Cardiac septum (tissue), 1 donor: Measurements from ENCODE around the gene CACNA2D4. TPM values are rescaled to one million over a fixed set of nuclear protein-coding genes. Genes with fewer than 3 reads are reported as not detected.

ENCODE experiments used
- DNase-seq: peaks from one replicate; pipeline ENCODE4 v3.0.0-alpha.2; 2020; ENCODE audit warnings: low spot score
- intact Hi-C: fragments of 100-400 bp; cut with DNase I; formaldehyde crosslinking; loops from one replicate; pipeline ENCODE4 v1.14.0; 2022
- total RNA-seq: library from RNA; stranded (reverse); fragmentation: NEBNext Ultra II Directional; extraction: Animal tissue kit (Norgen Biotek cat#: 25700); gene quantifications from one replicate; pipeline ENCODE4 v1.2.1, GENCODE V29; 2021
- donor health status: DM: no; HTN: no; CAD: no.

Gene CACNA2D4
- total RNA-seq, 1 donor from 2014 or later, result 0.89 TPM

DNA sequence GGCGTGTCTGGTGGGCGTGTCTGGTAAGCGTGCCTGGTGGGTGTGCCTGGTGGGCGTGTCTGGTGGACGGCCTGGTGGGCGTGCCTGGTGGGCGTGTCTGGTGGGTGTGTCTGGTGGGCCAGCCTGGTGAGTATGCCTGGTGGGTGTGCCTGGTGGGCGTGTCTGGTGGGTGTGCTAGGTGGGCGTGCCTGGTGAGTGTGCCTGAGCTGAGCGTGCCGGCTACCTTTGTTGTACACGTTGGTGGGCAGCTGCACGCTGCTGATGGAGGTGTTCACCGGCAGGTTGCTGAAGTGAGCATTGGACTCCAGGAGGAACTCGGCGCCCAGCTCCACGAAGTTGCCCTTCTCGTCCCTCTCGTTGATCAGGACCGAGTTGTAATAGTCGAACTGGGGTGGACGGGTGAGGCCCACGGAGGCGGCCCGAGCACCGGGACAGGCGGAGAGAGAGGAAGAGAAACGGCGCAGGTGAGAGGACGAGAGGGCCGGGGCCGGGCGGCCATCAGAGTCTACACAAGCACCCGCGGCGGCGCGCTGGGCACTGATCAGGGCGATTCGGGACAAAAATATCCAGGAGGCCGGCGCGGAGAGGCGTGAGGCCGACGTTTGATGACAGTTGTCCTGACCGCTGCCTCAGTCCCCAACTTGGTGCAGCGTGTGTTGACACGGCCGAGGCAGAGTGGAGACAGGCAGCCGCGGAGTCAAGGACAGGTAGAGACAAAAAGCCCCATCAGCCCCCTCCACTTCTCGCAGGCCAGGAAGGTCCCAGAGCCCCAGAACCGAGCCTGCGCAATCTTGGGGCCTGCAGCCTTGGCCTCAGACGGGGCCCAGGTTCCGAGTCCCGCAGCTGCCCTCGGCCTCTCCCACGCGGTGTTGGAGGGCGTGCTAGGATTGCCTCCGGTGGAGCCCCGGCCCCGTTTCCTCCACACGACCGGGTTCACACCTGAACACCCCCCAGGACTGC lies 10.5 kb downstream of the CACNA2D4 start:
- intact Hi-C loops, result no loop called here
- DNase-seq, result peak; percentile 67

GRCh38 chr12:1906579-1906978 lies 11.9 kb downstream of the CACNA2D4 start:
- DNase-seq, result no peak
- intact Hi-C loops, result no loop called here

DNA sequence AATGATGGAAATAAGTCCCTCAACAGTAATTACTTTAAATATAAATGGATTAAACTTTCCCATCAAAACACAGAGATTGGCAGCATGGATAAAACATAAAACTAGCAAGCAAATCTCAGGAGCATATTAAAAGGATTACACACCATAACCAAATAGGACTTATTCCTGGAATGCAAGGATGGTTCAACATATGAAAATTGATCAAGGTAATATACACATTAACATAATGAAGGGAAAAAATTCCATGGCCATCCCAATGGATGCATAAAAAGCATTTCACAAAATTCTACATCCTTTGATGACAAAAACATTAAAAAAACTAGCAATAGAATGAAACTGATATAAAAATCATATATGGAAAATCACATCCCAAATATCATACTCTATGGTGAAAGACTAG lies 13.6 kb downstream of the CACNA2D4 start:
- intact Hi-C loops, result no loop called here
- no peak for DNase-seq

- intact Hi-C loops, result no loop called here
- no peak for DNase-seq
These were observed 21.5 kb downstream of the CACNA2D4 start for GRCh38 chr12:1896964-1897363.

GRCh38 chr12:1890810-1891209 lies 27.6 kb downstream of the CACNA2D4 start:
- no peak for DNase-seq
- intact Hi-C loops, result no loop called here

DNA sequence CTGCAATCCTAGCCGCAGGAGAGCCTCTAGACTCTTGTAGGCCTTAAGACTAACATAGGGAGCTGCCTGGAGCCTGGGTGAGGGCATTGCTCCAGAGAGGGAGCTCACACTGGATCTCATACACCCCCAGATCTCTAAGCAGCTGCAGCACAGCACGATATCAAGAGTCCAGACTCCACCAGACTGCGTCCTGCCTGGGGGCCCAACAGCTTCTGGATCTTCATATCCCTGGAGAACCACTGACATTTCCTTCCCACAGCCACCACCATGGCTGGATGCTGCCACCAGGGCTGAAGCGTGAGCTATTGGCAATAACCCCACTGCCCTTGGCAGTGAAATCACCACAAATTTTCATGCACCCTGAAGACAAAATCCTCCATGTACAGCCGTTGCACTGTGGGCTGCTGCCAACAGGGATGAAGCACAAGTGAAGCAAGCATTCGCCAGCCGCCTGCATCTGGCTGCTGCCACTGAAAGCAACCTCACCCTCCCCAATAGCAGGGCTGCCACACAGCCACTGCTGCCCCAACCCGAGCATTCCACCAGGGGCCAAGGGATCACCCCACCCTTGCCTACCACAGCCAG lies 28.2 kb downstream of the CACNA2D4 start:
- intact Hi-C loops, result no loop called here
- no peak for DNase-seq

GRCh38 chr12:1888923-1889322 lies 29.5 kb downstream of the CACNA2D4 start:
- no peak for DNase-seq
- intact Hi-C loops, result no loop called here

- DNase-seq, result no peak
- intact Hi-C loops, result no loop called here
These were observed 31.9 kb downstream of the CACNA2D4 start for GRCh38 chr12:1886396-1887008.

DNA sequence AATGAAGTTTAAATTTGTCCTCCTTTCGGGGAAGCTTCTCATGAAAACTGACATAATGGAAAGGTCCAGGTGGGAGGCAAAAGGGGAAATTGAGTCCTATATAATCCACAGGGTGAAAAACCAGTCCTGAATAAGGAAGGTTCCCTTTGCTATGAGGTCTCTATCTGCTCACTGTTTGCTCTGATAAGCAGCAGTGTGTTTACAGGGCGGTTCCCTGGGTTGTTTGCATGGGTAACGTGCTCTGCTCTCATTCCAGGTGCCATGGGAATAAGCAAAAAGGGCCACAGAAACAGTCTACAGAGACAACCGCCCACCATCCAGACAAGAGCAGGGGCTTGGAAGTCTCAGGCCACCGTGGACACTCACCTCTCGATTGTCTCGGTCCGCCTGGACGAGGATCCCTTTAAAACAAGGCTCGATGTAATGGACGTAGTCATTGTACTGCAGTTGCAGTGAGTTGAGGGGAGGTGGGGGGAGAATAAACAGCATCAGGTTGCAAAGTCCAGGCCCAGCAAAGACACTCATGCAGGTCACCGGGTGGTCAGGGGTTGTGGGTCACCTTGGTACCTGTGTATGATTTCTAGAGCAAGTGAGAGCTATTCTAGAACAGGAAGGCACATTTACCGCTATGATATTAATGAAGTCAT lies 32.7 kb downstream of the CACNA2D4 start:
- intact Hi-C loops, result no loop called here
- no peak for DNase-seq

- intact Hi-C loops, result no loop called here
- DNase-seq, result no peak
These were observed 33.3 kb downstream of the CACNA2D4 start for GRCh38 chr12:1885082-1885596.

- intact Hi-C loops, result no loop called here
- DNase-seq, result no peak
These were observed 33.8 kb downstream of the CACNA2D4 start for GRCh38 chr12:1884651-1885050.

- no peak for DNase-seq
- intact Hi-C loops, result no loop called here
These were observed 34.9 kb downstream of the CACNA2D4 start for GRCh38 chr12:1883513-1883912.

DNA sequence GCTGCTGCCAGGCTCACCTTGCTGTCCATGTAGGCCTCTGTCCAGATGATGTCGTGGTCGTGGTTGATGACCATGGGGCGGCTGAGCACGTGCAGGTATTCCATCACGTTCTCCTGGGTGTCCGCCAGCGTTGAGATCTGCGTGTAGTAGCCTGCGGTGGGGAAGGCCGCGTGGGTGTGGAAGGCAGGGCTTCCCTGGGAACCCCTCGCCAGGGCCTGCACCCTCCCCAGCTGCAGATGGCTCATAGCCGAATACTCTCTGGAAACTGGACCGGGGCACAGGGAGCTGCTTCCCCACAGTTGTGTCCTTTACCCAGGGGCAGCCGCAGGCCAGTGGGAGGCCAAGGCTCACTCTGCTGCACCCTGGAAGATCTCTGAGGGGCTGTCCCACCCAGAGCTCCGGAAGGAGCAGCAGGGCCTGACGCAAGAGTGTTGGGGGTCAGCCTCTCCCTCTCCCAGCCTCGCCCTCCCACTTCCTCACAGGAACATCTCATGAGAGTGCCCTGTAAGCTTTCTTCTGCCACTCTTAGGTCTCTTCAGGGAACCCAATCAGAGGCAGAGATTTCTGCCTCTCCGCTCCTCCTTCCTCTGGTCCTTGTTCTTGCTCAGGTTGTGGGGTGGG lies 35.5 kb downstream of the CACNA2D4 start:
- intact Hi-C loops, result no loop called here
- DNase-seq, result no peak

DNA sequence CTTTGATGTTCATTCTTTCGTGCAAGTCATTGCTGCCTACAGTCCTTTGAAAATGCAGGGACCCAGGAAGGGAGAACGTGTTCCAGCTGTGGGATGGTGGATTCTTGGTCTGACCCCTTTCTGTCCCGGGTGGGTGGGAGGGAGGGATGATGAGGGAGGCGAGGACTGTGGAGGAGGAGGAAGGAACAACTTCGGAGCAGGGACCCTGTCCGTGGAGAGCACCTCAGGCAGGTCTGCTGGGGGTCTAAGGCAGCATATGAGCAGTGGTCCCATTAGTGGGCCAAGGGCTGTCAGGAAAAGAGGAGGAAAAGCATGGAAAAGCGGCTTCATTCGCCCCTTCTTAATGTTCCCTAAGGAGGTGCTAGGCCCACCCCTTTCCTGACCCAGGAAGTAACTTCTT lies 36.0 kb downstream of the CACNA2D4 start:
- intact Hi-C loops, result no loop called here
- DNase-seq, result no peak

DNA sequence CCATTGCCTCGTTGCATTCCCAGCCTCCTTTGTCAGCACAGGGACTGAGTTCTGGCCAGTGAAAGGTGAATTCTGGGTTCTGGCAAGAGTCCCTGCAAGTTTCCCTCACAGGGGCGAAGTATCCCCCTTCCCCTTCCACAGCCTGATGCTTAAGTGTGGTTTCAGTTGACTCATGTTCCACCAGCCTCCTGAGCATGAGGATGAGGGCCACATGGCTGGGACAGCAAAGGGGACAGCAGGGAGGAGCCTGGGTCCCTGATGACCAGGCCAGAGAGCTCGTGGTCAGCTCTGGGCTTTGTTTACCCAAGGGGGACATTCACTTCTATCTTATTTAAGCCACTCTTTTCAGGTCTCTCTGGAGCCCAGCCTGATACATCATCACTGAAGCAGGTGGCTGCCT lies 36.5 kb downstream of the CACNA2D4 start:
- intact Hi-C loops, result no loop called here

DNA sequence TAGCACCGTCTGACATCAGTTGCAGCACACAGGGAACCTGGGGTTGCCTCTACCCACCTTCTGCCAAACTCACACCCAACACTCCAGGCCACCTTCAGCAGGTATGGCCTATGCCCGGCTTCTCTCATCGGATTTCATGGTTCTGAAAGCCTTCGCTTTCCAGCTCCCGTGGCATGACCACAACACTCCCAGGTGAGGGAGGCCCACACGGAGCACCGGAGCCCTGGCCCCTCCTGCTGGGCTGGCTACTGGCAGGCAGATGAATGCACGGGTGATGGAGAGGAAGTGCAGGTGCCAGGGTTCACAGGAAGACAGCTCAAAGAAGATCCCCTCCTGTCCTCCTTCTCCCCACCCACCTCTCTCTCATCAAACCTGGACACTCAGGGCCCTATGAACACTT lies 37.2 kb downstream of the CACNA2D4 start:
- DNase-seq, result no peak
- intact Hi-C loops, result no loop called here

More for the DNA sequence above, 36.5 kb downstream of the CACNA2D4 start:
- DNase-seq, result no peak

DNA sequence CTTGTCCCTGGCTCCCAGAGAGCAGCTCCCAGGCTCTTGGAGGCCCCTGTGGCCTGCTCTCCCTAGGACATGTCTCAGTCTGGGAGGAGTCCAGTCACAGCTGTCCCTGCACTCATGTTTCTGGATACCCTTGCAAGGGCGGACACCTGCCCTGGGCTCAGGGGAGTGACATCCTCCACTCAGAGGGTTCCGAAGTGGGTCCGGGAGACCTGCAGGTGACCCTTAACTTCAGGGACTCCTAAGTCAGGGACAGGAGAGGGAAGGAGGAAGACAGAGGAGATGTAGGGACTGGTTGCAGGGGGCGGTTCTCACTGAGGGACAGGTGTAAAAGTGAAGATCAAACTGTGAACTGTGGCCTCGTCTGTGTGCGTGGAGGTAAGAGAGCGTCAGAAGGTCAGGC lies 37.6 kb downstream of the CACNA2D4 start:
- intact Hi-C loops, result no loop called here
- DNase-seq, result no peak

DNA sequence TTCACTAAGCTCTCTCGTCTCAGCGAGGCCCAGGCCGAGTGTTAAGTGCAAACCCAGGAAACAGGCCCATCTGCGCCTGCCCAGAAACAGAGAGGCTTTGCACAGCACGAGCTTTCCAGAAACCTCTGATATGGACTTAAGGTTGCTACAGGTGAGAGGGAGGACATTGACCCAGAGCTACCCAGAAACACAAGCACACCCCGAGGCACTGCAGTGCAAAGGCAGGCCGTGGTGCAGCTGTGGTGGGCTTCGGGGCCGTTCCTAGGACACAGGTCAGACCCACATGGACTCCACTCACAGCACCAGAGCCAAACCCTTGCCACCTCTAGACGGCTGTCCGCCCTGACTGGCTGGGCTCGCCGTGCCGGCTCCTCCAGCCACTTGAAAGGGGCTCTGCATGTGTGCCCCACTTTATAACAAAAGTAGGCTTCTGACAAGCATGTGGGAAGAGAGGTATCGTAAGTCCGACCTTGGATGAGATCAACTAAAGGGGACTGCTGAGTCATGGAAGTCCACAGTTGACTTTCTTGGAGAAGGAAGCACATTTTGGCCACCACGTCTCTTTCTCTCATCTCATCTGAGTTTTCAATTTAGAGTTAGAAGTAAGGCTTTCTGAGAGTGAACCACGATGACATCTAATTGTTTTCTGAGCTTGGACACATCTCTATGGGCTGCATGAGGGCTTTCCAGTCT lies 38.2 kb downstream of the CACNA2D4 start:
- intact Hi-C loops, result no loop called here
- no peak for DNase-seq

DNA sequence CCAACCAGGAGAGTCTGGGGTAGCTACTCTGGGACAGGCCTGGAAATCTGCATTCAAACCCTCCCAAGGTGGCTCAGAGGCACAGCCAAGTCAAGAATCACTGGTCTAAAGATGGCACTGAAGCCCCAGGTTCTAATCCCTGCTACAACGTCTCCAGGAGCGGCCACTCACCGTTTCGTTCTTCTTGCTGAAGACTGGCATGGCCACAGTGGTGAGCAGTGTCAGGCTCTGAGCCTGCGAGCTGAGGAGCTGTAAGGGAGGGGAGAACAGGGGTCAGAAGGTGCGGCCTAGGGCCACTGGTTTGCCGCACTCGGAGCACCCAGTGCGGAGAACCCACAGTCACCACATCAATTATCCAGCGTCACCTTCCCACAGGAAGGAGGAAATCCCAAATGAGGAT lies 38.8 kb downstream of the CACNA2D4 start:
- intact Hi-C loops, result no loop called here
- DNase-seq, result no peak
